ENCODE data around the gene KLF13. TPM values are rescaled to one million over a fixed set of nuclear protein-coding genes. Genes with fewer than 3 reads are reported as not detected.

The KLF13 gene
- polyA plus RNA-seq, 1 donor (not counting 4 experiments of a cell fraction or from before 2014, with no cell fraction given) = 66.7 TPM

GRCh38 chr15:31340592-31340991 is 14.0 kb downstream of the KLF13 start:
- no peaks in the 10 kb centered on the region for H3K27me3 ChIP-seq (ENCODE audit: control insufficient read depth, extremely low read depth, insufficient read depth, low read length)
- H3K9me3 ChIP-seq (ENCODE audit: control insufficient read depth, low read depth, low read length) = no peaks in the 10 kb centered on the region
- DNase-seq (ENCODE audit: low read depth, low spot score) = no peak
- H3K4me3 ChIP-seq (ENCODE audit: control insufficient read depth in 2 of 3, extremely low read depth in 1 of 3, insufficient read depth in 2 of 3, low read depth in 1 of 3, low read length in 3 of 3) = no peak overlapping the region
- H3K36me3 ChIP-seq (ENCODE audit: control insufficient read depth in 2 of 2, extremely low read depth in 1 of 2, insufficient read depth in 2 of 2, low read length in 2 of 2) = peaks cover 5 to 24% of the 10 kb centered on the region in 2 experiments
- dilution Hi-C loops (cut with MboI; ENCODE audit: extremely low pct_ligation_motif_present, low sequenced_read_pairs) = no loop called here
- H3K9me1 ChIP-seq (ENCODE audit: control insufficient read depth, extremely low read depth, insufficient read depth, low read length) = peaks cover 26% of the 10 kb centered on the region
- no peak for TF ChIP-seq EZH2 (IDR thresholded peaks at IDR 0.05; ENCODE audit: low read length)
- TF ChIP-seq CTCF (optimal IDR thresholded peaks at IDR 0.05 in 1 of 3, IDR thresholded peaks at IDR 0.05 in 1 of 3, conservative IDR thresholded peaks at IDR 0.05 in 1 of 3; ENCODE audit: extremely low read depth in 1 of 3, insufficient read depth in 2 of 3, low read length in 3 of 3) = no peak
- H4K20me1 ChIP-seq (ENCODE audit: control insufficient read depth, extremely low read depth, insufficient read depth, low read length) = peaks cover 59% of the 10 kb centered on the region
- H3K4me2 ChIP-seq (ENCODE audit: control insufficient read depth, extremely low read depth, insufficient read depth, low read depth, low read length) = no peak overlapping the region
- H2AFZ ChIP-seq (ENCODE audit: control insufficient read depth, low read length) = no peak overlapping the region
- H3K79me2 ChIP-seq (ENCODE audit: control insufficient read depth, insufficient read depth, low read length) = peaks cover 99% of the 10 kb centered on the region
- H3K27ac ChIP-seq (ENCODE audit: control insufficient read depth, insufficient read depth, low read length) = no peak overlapping the region
- no peak overlapping the region for H3K9ac ChIP-seq (ENCODE audit: control insufficient read depth, extremely low read depth, insufficient read depth, low read length)
- no peak for FAIRE-seq
- H3K4me1 ChIP-seq (ENCODE audit: control insufficient read depth, extremely low read depth, insufficient read depth, low read length) = peaks cover 49% of the 10 kb centered on the region

GRCh38 chr15:31341071-31341470 is 14.4 kb downstream of the KLF13 start:
- Histone ChIP-seq H3K9me3 (ENCODE audit: control insufficient read depth, low read depth, low read length) (no peaks in the 10 kb centered on the region), H4K20me1 (ENCODE audit: control insufficient read depth, extremely low read depth, insufficient read depth, low read length) (peaks cover 55% of the 10 kb centered on the region), H3K4me1 (ENCODE audit: control insufficient read depth, extremely low read depth, insufficient read depth, low read length) (peaks cover 49% of the 10 kb centered on the region), H3K4me2 (ENCODE audit: control insufficient read depth, extremely low read depth, insufficient read depth, low read depth, low read length) (no peak overlapping the region), H3K27me3 (ENCODE audit: control insufficient read depth, extremely low read depth, insufficient read depth, low read length) (no peaks in the 10 kb centered on the region), H3K79me2 (ENCODE audit: control insufficient read depth, insufficient read depth, low read length) (peaks cover 99% of the 10 kb centered on the region), H2AFZ (ENCODE audit: control insufficient read depth, low read length) (no peak overlapping the region), H3K4me3 (ENCODE audit: control insufficient read depth in 2 of 3, extremely low read depth in 1 of 3, insufficient read depth in 2 of 3, low read depth in 1 of 3, low read length in 3 of 3) (no peak overlapping the region), H3K36me3 (ENCODE audit: control insufficient read depth in 2 of 2, extremely low read depth in 1 of 2, insufficient read depth in 2 of 2, low read length in 2 of 2) (peaks cover 5 to 20% of the 10 kb centered on the region in 2 experiments), H3K27ac (ENCODE audit: control insufficient read depth, insufficient read depth, low read length) (no peak overlapping the region), H3K9ac (ENCODE audit: control insufficient read depth, extremely low read depth, insufficient read depth, low read length) (no peak overlapping the region), H3K9me1 (ENCODE audit: control insufficient read depth, extremely low read depth, insufficient read depth, low read length) (peaks cover 26% of the 10 kb centered on the region)
- DNase-seq (ENCODE audit: low read depth, low spot score) = no peak
- dilution Hi-C loops (cut with MboI; ENCODE audit: extremely low pct_ligation_motif_present, low sequenced_read_pairs) = no loop called here
- TF ChIP-seq CTCF (optimal IDR thresholded peaks at IDR 0.05 in 1 of 3, IDR thresholded peaks at IDR 0.05 in 1 of 3, conservative IDR thresholded peaks at IDR 0.05 in 1 of 3; ENCODE audit: extremely low read depth in 1 of 3, insufficient read depth in 2 of 3, low read length in 3 of 3) (no peak), EZH2 (IDR thresholded peaks at IDR 0.05; ENCODE audit: low read length) (no peak)
- no peak for FAIRE-seq
